Mammary epithelial cell (primary cell): ENCODE measurements around the gene CYP4F12.

Experiments used
- EZH2 ChIP-seq: IDR thresholded peaks from 2 replicates; pipeline ENCODE4 v1.6.1; 2012; ENCODE audit warnings: low read length, inconsistent platforms, borderline replicate concordance
- TF ChIP-seq, protein P1 (sequence below), 2 donors: IDR thresholded peaks in 1 of 2; conservative IDR thresholded peaks in 1 of 2; 2 replicates each; pipeline ENCODE4 v1.5.1; 2011 to 2012; ENCODE audit warnings: inconsistent platforms in 2 of 2, low read length in 2 of 2, mild to moderate bottlenecking in 2 of 2, control low read depth in 1 of 2, low read depth in 1 of 2; ENCODE audit not compliant: insufficient read depth in 1 of 2; ENCODE audit errors: extremely low read depth in 1 of 2

DNA sequence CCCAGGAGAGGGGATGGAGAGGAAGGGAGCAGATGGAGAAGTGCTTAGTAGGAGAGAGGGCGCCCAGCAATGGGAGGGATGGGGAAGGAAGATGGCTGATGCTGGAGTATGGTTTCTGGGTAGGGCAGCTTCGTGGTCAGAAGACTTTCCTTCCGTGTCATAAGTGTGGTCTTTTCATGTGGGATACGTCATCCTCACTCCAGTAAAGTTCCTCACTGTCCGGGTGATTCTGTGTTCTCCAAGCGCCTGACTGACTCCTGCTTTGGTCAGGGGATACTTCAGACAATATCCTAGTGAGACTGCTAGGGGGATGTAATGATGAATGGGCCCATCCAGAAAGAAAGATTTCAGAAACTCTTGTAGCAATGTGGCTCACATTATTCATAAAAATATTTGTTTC lies 61.0 kb downstream of the CYP4F12 start:
- TF ChIP-seq, protein P1, sequence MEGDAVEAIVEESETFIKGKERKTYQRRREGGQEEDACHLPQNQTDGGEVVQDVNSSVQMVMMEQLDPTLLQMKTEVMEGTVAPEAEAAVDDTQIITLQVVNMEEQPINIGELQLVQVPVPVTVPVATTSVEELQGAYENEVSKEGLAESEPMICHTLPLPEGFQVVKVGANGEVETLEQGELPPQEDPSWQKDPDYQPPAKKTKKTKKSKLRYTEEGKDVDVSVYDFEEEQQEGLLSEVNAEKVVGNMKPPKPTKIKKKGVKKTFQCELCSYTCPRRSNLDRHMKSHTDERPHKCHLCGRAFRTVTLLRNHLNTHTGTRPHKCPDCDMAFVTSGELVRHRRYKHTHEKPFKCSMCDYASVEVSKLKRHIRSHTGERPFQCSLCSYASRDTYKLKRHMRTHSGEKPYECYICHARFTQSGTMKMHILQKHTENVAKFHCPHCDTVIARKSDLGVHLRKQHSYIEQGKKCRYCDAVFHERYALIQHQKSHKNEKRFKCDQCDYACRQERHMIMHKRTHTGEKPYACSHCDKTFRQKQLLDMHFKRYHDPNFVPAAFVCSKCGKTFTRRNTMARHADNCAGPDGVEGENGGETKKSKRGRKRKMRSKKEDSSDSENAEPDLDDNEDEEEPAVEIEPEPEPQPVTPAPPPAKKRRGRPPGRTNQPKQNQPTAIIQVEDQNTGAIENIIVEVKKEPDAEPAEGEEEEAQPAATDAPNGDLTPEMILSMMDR (conservative IDR thresholded peaks at IDR 0.05 in 1 of 2, IDR thresholded peaks at IDR 0.05 in 1 of 2; ENCODE audit: extremely low read depth in 1 of 2, insufficient read depth in 1 of 2, low read depth in 1 of 2, low read length in 2 of 2), result no peak
- TF ChIP-seq EZH2, result no peak
